HT1080 (cell line): ENCODE data around the gene MAP4K2. TPM values are rescaled to one million over a fixed set of nuclear protein-coding genes. Genes with fewer than 3 reads are reported as not detected.

ENCODE experiments used
- DNase-seq: peaks from one replicate; pipeline ENCODE4 v3.0.0-alpha.2; 2015; ENCODE audit warnings: low read depth
- total RNA-seq: library from RNA; depleted of rRNA; stranded (reverse); fragments of >200 nt; shearing (Covaris generic); gene quantifications from 2 replicates; pipeline ENCODE4 v1.2.3, GENCODE V29; 2014

MAP4K2 gene
- total RNA-seq, 1 experiment from 2014 or later, result 23.3 TPM

DNA sequence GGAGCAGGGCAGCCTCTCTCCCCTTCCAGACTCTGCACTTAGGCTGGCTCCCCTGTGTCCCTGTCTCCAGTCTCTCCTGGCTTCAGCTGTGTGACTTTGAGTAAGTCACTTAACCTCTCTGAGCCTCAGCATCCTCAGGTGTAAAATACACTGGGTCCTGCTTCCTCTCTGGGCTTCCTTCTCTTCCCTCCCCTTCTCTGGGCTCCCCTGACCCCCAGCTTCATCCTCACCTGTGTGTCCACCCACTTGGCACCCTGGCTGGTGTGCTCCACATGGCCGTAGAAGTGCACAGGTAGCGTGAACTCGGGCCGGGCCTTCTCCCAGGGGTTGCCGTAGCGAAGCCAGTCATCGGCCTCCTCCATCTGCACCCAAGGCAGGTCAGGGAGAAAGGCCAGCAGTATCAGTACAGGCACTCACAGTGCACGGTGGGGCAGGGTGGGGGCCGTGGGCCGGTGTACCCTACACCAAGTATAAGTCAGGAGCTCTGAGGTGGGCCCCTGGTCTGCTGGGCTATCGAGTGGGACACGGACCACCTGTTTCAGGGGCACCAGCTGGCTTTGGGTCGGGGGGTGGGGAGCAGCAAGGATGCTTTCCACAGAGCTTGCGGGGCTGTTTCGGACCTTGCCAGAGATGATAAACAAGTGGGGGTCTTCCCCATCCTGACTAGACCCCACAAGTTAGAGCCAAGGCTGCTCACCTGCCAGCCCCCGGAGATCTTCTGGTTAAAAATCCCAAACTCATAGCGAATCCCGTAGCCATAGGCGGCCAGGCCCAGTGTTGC lies 45.3 kb downstream of the MAP4K2 start:
- no peak for DNase-seq

DNA sequence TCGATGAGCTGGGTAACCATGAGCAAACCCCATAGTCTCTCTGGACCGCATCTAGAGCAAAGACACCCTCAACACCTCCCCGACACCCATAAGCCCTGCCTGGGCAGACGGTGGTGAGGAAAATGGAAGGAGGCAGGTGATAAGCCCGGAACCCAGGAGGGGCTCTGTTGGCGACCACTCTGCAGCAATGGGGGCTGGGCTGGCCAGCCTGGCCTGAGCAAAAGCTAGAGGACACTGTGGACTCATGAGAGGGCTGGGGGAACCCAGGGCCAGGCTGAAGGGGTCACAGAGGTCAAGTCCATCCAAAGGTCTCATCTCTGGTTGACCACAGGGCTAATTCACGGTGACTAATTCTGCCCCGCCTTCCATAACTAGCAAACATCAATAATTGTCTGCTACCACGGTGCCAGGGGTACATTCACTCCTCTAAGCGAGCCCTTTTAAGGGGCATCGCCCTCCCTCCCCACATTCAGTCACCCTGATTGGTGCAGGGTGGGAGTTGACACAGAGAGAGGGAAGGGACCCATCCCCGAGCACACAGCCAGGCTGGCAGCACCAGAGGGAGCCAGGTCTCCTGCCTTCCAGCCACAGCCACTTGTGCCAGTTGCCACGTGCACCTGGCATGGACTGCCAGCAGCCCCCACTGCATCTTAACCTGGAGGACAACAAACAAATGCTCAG lies 47.2 kb downstream of the MAP4K2 start:
- no peak for DNase-seq

DNA sequence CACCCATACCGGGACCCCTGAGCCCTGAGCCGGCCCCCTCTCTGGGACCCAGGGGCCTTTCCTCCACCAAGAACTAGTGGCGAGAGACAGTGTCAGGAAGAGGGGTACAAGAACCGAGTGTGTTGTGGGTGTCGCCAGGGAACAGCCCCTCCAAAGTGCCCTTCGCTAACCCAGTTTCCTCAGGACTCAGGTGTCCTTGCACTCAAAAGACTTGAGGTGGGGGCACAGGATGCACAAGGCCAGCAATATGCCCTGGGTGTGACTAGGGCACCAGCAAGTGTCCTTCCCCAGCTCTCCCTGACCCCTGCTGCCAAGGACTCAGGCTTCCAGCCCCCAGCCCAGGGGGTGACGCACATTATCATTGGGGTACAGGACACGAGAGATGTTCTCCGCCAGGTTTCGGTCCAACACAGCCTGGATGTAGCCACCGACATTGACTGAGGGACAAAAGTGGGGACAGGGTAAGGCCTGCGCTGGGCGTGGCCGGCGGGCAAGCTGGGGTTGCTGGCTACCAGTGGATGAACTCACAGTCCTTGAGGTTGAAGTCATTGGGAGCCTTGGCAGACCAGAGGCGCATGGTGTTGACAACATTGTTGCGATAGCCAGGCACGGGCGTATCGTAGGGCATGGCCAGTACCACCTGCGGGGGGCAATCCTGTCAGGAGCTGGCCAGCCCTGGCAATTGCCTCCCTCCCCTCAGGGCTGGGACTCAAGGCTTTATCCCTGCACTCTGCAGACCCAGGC lies 47.9 kb downstream of the MAP4K2 start:
- no peak for DNase-seq

DNA sequence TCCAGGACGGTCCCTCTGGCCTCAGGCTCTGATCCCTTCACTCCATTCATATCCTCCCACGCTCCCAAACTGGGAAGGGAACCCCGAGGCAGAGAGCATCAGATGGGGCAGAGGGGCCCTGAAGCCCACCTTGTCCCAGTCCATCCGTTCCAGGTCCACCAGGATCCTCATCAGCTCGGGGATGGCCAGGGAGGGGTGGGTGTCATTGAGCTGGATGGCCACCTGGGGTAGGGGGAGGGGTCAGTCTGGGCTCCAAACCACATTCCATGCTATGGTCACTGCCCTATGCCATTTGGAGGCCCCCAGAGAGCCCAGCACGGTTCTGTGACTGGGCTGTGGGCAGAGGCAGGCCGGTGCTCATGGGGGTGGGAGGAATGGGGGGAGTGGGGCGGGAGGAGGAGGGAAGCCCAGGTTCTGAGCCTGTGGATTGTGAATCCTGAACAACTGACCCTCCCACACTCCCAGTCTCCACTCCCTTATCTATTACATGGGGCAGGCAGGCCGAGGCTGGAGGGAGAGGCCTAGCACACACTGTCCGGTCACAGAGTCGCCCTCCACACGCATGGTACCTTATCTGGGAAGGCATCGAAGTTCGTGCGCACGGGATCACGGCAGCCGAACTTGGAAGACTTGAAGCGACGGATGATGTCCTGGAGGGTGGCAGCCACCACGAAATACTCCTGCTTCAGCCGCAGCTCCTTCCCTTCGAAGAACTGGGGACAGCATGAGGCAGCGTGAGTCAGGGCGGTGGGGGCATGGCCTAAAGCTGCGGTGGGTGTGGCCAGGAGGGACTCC lies 48.7 kb downstream of the MAP4K2 start:
- DNase-seq, result no peak

DNA sequence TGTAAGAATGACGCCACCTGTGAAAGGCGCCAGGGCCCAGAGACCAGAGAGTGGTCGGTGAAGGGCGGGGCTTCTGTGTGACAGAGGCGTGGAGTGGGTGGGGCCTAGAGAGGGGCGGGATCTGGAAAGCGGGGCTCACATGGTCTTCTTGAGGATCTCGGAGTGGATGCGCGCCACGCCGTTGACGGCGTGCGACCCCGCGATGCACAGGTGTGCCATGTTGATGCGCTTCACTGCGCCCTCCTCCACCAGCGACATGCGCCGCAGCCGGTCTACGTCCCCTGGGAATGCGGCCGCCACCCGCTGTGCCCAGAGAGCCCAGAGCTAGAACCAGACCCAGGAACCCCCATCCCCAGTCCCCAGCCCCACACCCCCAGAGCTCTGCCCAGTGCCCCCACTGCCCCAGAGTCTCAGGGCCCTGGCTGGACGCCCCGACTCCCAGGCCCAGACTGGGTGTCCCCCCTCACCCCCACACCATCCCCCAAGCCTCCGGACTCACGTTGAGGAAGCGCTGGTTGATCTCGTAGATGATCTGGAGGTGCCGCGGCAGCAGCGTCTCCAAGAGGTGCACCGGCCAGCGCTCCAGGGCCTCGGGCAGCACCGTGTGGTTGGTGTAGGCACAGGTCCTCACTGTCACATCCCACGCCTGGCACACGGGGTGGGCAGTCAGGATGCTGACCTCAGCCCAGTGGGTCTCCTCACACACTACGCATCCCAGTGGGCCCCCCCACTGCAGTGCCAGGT lies 49.5 kb downstream of the MAP4K2 start:
- DNase-seq, result no peak

DNA sequence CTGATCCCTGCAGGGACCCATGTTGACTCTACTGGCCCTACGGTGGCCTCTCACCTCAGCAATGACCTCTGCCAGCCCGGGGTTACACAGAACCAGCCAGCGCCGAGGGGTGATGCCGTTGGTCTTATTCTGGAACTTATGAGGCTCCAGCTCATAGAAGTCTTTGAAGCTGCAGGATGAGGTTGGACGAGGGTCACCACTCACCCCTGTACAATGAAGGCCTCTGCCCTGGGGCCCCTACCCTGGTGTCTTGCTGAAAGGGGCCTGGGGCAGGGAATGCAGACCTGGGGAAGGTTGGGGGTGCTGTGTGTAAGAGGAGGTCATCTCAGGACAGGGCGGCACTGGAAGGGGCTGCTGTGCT lies 50.0 kb downstream of the MAP4K2 start:
- DNase-seq, result no peak

DNA sequence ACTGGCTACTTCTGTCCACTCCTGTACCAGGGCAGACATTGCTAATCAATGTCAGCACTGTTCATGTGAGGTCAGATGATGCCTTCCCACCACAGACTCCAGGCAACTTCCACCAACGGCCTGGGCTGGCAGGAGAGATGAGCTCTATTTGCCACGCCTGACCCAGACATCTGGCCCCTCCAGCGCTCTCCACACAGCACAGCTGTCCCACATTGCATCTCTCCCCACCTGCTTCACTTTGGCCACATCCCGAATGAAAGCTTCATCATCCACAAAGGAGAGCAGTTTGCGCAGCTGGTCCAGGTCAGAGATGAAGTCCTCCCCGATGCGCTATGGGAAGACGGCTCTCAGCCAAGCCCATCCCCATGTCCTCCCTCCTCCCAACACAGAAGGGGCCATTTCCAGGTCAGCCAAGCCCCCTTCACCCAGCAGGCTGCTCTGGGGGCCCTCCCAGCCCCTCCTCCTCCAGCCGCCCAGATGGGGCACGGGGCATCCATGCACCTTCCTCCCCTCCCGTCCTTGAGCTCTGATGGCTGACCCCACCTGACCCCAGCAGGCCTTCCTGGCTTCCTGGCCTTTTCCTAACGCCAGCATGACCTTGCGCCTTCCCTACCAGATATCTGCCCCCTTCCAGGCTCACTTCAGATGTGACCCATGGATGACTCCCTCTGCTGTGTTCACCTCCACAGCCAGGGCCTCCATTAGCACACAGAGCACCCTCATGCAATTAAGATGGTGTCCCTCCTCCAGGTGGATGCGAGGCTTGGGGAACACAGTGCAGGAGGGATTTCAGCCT lies 50.6 kb downstream of the MAP4K2 start:
- no peak for DNase-seq

DNA sequence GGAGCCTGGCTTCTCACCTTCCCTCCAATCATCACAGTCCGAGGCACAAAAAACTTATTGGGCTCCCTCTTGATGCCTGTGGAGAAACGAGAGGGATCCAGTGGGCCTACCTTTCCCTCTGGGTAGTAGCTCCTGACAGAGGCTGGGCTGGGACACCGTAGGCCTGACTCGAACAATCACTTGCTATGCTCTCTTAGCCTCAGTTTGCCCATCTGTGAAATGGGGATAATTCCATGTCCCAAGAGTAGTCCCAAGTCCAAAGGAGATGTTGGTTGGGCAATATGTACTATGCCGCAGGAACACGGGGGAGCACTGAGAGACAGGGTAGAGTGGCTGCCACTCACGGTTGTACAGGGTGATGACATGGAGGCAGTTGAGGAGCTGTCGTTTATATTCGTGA lies 51.4 kb downstream of the MAP4K2 start:
- no peak for DNase-seq

DNA sequence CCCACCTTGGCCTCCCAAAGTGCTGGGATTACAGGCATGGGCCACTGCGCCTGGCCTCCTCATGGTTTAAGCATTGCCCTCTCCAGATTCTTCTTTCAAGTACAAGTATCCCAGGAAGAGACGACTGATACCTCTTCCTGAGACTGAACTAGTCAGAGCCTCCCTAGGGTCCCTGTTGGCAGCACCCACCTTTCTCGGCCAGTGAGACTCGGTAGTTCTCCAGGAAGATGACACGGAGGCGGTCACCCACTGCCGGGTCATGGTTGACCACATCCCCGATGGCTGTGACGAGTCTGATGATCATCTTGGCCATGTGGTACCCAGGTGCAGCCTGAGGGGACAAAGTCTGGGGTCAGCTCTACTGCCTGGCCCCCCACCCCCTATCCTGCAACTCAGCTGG lies 51.9 kb downstream of the MAP4K2 start:
- no peak for DNase-seq

DNA sequence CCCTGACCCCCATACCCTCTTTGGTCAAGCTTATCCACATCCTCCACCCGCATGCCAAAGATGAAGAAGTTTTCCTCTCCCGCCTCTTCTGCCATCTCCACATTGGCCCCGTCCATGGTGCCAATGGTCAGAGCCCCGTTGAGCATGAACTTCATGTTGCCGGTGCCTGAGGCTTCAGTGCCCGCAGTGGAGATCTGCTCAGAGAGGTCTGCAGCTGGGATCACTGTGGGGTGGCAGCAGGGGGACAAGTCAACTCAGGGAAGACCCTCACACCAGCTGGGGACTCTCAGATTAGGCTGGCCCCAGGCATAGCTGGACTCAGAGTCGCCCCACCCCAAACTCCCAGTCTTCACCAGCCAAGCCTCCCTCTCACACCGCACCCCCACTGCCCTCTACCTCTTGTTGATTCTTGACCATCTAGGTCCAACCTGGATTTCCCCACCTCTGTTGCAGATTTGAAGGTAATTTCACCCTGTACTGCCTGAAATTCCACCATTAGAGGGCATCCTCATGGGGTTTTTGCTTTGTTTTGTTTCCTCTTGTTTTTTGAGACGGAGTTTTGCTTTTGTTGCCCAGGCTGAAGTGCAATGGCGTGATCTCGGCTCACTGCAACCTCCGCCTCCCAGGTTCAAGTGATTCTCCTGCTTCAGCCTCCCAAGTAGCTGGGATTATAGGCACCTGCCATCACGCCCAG lies 52.5 kb downstream of the MAP4K2 start:
- no peak for DNase-seq

DNA sequence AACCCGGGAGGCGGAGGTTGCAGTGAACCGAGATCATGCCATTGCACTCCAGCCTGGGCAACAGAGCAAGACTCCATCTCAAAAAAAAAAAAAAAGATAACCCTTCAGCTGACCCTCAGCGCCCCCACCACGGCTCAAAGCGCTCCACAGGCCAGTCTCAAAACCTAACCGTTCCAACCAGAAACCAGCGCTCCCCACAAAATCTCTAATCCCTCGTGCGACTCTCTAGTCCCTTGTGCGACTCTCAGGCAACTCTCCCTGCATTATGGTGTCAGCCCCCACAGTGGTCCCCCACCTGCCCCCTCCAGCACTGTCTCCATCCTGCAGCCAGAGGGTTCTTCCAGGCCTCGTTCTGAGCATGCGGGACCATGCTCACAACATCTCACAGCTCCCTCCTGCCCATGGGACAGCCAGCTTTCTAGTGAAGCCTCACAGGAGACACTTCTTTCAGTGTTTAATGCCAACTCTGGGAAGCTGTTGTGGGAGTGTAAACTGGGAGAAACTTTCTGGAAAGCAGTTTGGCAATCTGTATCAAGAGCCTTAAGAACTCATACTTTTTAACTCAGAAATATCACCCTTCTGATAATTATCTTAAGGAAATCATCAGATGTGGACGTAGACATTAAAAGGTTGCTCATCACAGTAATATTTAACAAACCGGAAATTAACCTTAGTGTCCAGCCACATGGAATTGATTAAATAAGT lies 54.9 kb downstream of the MAP4K2 start:
- DNase-seq, result no peak

DNA sequence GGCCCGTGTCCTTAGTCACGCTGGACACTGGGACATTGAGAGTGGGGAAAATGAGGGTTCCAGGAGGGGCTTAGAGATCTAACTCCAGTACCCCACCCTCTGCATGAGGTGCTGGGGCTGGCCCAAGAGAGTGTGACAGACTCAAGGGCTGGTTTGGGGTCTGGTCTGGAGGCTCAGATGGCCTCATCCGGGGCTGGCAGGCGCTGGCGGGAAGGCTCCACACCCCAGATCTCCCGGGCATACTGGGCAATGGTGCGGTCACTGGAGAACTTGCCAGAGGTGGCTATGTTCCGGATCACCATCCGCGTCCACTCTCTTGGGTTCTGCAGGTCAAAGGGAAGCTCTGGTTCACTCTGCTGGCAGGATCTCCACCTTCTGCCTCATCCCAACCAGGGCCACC lies 56.5 kb downstream of the MAP4K2 start:
- DNase-seq, result no peak

DNA sequence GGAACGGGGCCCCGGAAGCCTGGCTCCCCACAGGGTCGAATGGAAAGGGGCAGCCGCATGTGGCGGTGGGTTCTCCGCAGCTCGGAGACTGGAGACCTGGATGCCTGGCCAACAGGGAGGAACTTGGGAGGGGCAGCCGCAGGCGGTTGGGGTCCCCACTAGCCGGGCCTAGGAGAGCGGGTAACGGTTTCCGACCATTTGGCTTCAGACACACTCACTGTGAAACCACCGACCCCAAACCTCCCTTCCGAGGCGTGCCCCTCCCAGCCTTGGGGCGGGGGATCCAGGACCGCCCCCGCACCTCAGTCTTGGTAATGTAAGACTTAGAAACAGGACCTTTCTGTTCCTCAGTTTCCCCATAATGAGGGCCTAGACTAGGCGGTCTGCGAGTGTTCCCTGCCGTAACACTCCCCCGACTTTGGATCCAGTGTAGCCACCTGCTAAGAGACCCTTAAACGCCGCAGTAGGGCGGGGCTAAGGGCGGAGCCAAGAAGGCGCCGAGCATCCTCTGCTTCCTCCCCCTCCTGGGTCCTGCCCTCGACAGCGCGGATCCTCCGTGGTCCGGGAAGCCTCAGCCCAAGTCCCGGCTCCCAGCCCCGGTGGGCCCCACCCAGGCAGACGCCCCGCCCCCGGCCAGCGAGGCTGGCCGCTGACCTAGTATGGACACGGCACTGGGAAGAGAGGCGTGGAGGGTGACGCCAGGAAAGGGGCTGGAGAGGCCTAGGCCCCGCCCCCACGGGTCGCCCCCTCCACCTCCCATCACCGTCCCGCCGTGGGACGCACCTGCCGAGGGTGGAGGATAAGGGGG lies 57.3 kb downstream of the MAP4K2 start:
- no peak for DNase-seq

DNA sequence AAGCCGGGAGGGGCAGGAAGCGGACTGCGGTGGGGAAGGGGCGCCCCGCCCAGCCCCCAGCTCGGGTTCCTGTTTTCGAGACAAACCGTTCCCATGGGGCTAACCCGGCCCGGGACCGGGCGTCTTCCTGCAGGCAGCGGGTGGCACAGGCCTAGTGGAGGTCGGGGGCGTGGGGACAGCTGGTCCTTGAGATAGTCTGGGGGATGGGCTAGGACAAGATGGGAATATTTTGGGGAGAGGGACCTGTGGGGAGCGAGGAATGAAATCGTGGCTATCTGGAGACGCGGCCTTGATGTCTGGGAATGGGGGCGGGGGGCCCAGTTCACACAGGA lies 57.9 kb downstream of the MAP4K2 start:
- no peak for DNase-seq

DNA sequence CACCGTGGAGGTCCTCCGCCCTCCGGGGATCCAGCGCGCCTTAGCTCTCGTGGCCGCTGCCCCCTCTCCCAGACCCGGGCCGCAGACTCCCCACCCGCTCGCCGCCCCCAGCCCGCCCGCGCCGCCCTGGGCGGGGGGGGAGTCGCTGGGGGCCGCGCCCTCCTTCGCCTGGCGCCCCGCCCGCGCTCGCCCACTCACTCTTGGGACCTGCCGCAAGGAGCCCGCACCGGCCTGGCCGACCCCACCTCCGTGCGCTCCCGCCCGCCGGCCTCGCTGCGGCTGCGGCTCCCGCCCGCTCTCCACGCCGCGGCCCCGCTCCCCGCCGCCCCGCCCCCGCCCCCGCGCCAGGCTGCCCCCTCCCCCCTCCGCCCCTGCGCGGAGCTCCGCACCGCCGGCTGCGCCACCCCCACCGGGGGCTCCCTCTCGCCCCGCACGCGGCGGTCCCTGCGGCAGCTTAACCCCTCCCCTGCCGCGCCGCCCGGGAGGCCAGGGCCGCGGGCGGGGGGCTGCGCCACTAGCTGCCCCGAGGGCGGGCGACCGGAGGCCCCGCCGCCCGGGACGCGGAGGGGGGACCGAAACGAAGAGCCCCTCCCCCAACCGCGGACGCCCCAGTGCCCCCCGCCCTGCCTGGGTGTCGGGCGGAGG lies 58.3 kb downstream of the MAP4K2 start:
- DNase-seq, result no peak

DNA sequence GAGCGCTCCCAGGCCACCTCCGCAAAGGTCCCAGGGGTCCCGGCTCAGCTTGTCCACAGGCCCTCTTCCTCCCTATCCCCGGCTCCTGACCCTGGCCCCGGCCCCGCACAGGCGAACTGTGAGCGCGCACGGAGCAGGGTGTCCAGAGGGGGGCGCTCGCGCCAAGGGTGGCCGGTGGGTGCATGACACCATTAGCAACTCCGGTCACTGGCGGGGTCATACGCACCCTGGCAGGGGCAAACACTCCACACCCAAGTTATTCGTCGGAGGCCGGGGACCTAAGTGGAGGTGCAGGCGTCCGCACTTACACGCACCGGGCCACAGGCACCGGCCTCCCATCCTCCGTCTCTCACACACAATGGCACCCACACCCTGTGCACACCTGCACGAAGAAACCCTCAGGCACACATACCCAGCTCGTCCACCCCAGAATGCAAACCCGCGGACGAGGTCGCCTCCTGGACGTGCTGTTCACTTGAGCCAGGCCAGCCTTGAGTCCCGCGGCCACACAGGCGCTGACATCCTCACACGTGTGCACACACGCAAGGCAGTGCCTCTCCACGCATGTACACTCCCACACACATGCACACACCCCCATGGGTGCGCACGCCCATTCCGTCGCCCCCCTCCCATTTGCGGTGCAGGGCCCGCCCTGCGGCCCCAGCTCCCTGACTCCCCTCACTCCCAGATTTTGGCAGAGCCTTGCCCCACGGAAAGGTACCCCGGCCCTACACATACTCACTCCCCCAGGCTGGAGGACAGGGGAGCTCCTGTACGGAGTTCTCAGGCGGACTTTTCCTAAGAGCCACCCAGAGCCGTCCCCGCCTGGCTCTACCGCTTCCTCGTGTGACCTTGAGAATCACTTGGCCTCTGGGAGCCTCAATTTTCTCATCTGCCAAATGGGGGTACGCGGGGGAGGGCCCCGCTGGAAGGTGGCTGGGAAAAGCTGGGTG lies 59.1 kb downstream of the MAP4K2 start, which contains the start of gene RASGRP2:
TSS of gene RASGRP2 (minus strand) at position 552 of the 953 bp plus-strand sequence. CDS start 1,276 bp downstream, outside the sequence.
- no peak for DNase-seq
